ENCODE results near the gene PLCD4.
A peak's percentile ranks its signal among the peaks of the same experiment; 100 is the strongest.

Gene PLCD4

DNA sequence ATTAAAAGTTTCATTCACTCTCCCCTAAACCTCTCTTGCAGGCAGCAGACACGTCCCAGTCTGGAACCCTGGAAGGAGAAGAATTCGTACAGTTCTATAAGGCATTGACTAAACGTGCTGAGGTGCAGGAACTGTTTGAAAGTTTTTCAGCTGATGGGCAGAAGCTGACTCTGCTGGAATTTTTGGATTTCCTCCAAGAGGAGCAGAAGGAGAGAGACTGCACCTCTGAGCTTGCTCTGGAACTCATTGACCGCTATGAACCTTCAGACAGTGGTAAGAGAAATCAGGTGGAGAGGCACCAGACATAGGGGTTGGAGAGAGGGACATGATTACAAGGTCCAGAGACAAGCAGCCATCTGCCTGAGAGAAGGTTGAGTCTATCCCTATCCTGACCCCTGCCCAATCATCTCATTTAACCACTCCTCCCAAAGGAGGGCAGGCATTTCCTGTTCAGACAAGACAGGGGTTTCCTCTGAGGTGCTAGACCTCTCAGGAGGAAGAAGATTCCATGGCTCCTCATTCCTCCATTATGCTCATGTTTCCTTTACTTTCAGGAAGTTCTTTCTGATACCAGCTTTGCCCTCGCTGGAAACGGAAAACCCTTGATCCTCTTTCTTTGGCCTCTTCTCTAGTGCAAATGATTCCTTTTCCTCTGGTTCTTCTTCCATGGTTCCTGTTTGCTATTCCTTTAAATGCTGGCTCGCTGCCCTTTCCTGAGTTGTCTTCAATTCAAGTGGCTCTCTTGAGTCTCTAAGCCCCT lies 15.1 kb downstream of the PLCD4 start:
- no peak for DNase-seq

DNA sequence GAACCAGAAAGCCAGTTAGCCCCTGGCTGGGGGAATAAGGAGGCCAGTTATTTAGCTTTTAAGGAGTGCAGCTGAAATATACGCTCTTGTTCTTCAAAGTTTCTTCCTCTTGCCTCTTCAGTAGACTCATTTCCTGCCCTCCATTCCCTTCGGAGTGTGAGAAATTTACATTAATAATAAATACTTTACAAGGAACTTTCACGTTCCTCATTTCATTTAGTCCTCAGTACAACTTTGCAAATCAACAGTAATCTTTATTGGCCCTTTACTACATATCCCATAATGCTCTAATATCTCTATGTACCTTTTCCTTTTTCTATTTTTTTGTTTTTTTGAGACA lies 15.6 kb downstream of the PLCD4 start:
- no peak for DNase-seq

DNA sequence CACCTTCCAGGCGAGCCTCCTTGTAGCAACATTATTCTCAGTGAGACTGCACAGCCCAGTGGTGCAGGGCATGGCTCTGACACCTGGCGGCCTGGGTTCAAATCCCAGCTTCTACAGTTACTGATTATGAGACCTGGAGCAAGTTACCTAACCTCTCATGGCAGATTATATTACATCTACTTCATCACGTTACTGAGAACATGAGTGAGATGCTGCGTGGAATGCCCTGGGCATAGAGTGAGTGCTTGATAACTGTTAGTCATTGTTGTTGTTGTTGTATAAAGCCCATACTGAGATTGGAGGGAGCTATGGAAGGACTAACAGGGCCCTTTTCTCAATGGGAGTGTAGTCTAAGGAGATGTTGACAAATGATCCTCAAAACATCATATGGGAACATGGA lies 18.7 kb downstream of the PLCD4 start:
- DNase-seq, result no peak

DNA sequence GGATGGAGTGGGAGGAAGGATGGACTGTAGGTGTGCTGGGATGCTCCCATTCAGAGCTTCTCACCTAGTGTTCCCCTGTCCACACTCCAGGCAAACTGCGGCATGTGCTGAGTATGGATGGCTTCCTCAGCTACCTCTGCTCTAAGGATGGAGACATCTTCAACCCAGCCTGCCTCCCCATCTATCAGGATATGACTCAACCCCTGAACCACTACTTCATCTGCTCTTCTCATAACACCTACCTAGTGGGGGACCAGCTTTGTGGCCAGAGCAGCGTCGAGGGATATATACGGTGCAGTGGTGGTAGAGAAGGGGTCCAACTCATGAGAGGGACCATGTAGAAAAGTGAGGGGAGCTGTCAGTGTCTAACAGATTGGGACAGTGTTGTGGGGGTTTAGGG lies 20.2 kb downstream of the PLCD4 start:
- no peak for DNase-seq

DNA sequence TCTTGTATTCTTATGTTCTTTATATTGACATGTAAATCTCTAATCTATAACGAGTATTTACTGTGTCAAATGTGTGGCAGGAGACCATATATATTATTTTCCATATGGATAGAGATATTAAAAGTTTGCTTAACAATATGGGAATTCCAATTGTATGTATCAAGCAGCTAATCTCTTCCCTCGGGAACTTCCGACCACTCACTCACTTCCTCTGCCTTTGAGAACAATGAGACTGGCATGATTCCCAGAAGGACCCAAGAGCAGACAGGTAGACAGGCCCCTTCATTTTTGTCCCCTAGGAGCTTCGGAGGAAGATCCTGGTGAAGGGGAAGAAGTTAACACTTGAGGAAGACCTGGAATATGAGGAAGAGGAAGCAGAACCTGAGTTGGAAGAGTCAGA lies 24.1 kb downstream of the PLCD4 start:
- DNase-seq, result no peak

DNA sequence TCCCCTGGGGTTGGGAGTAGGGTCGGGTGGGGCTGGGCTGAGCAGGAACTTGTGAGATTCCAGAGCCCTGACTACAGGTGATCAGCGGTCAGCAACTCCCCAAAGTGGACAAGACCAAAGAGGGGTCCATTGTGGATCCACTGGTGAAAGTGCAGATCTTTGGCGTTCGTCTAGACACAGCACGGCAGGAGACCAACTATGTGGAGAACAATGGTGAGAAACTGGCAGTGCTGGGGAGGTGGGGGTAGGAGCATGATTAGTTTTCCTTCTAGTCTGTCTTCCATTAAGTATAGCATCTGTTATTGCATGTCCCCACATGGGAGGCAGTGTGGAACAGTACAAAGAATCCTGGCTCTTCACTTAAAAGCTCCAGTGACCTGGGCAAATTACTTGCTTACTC lies 28.0 kb downstream of the PLCD4 start:
- DNase-seq, result no peak

DNA sequence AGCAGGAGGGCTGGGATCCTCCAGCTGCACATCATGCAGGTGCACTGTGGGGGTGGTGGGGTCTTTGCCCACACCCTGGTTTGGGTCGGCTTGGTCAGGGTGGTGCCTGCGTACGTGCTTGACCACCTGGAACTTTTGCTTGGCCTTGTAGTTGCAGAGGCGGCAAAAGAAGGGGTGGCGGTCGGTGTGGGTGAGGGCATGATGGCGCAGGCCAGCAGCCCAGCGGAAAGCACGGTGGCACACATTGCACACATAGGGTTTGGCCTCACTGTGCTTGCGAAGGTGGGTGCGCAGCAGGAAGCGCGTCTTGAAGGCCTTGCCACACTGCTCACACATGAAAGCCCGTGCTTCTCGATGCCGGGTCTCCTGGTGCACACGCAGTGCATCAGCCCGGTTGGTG lies 30.7 kb downstream of the PLCD4 start:
- no peak for DNase-seq

DNA sequence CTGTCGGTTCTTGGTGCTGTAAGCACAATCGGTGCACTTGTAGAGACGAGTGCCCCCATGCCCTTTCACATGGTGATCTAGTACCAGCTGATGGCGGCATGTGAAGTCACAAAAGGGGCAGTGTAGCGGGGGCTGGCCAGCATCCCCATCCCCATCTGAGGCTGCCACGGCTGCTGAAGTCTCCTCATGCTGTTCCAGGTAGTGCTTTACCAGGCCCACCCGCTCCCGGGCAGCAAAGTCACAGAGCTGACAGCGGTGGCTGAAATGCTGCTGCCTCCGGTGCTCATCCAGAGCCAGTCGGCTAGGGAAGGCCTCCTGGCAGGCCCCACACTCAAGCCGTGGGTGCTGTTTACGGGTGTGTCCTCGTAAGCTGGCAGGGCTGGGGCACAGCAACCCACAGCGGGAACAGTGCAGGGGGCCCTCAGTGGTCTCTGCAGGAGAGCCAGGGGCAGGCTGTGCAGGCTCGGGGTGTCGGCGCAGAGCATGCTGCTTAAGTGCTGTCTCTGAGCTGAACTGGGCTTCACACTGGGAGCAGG lies 34.5 kb downstream of the PLCD4 start:
- DNase-seq, result no peak

DNA sequence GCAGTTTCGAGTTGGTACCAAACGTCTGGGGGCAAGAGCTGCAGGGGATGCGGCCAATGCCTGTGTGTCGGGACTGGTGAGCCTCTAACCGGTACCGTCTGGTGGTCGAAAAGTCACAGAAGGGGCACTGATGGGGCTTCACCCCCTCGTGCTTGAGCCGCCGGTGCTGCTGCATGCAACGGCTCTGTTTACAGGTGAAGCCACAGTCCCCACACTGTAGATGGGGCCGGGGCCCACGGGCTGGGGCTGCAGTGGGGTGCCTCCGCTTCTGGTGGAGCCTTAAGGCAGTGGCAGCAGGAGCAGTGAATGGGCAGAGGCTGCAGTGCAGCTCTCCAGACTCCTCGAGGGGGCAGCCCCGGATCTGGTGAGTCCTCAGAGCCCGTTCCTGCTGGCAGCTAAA lies 35.1 kb downstream of the PLCD4 start:
- no peak for DNase-seq

DNA sequence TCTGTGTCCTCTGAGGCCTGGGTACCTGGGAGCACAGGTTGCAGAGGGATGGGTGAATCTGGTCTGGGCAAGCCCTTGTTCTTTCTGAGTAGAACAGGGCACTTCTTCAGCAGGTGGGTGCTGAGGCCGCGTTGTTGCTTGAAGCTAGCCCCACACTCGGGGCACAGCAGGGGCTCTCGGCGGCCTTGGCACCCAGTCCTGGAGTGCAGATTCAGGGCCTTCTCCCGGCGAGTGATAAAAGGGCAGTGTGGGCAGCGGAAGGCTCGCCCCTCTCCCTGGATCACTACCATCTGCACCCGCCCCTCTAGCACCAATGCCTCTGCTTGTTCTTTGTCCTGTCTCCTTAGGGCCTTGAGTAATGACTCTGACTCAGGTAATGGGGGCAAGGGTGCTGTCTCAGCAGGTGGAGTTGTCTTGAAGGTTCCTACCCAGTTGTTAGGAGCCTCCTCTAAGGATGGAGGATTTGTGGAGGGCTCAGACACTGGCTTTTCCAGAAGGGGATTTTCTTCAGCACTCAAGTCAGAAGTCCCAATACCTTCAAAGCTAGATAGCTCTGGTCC lies 36.1 kb downstream of the PLCD4 start:
- DNase-seq, result no peak

DNA sequence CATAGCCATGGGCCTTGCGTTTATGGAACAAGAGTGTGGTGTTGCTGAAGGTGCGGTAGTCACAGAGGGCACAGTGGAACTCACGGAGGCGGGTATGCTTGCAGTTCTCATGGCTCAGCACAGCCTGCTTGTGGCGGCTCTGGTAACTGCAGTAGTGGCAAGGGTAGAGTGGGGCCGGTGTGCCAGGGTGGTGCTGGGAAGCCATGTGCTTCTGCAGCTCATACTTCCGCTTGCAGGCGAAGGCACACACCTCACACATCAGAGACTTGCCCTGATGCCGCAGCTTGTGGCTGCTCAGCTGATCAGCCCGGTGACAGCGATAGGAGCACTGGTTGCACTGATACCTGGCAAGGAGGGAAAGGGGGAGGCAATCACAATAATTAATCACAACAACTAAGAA lies 37.0 kb downstream of the PLCD4 start:
- no peak for DNase-seq

DNA sequence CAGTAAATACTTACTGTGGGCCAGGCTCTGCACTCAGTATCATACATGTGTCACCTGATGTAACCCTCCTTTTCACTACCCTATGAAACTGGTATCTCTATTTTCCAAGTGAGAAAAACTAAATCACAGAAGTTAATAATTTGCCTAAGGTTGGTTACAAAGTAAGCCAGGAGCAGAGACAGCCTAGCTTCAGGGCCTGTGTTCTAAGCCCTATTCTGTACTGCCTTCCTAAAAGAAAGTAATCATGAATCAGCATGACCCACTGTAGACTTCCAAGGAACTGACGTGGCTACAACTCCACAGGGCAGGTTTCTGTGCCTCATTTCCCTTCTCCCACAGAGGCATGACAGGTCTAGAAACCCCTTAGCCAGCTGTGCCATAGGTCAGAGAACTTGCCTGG lies 37.4 kb downstream of the PLCD4 start:
- DNase-seq, result no peak

DNA sequence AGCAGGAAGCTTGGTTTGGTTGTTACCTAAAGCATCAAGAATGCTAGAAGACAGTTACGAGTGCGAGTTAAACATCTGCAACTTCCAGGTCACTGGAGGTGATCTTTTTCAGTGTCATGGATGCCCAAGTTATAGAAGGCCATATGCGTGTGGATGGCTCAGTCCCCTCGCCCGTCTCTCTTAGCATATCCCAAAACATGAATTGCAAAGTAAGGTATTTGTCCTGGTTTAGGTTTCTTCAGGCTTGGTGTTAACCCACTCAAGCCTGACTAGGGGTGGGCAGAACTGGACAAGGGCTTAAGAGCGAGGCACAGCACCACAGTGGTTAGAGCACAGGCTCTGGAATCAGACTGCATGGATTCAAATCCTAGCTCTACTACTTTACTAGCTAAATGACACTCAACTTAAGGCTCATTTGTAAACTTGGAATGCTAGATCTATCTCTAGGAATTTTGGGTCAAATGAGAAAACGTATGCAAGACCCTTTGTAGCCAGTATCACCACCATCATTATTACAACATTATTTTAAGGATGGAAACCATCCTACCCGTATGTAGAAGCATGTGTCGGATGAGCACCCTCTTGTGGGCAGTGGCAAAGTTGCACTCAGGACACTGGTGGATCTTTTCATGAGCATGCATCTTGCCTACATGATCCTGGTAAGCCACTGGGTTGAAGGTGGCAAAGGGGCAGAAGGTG lies 40.5 kb downstream of the PLCD4 start:
- DNase-seq, result no peak

DNA sequence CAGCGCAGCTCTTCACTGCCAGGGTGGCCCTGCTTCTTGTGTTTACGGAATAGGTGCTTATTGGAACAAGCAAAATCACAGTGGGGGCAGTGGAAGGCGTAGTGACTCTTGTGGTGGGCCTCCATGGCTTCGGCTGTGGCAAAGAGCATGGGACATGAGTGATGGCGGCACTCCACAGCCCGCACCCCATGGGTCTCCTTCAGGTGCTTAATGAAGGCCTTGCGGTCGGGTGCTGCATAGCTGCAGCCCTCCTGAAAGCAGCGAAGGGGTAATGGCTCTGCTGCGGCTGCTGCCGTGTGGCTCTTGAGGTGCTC lies 41.0 kb downstream of the PLCD4 start:
- no peak for DNase-seq

DNA sequence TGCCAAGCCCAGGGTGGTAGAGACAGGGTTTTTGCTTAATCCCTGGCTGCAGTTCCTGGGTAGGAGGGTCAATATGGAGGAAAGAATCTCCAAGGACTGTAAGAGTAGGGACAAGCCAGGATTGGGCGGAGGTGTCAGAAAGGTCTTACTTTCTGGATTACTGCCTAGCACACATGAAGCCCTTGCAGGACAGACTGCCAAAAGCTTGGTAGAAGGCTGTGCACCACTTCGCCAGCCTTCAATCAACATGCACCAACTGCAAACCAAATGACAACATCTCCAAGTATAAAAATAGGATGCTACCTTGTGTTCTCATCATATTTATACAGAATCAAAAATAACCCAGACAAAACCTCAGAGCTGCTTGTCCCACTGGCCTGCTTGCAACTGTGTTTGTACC lies 48.1 kb downstream of the PLCD4 start:
- no peak for DNase-seq

DNA sequence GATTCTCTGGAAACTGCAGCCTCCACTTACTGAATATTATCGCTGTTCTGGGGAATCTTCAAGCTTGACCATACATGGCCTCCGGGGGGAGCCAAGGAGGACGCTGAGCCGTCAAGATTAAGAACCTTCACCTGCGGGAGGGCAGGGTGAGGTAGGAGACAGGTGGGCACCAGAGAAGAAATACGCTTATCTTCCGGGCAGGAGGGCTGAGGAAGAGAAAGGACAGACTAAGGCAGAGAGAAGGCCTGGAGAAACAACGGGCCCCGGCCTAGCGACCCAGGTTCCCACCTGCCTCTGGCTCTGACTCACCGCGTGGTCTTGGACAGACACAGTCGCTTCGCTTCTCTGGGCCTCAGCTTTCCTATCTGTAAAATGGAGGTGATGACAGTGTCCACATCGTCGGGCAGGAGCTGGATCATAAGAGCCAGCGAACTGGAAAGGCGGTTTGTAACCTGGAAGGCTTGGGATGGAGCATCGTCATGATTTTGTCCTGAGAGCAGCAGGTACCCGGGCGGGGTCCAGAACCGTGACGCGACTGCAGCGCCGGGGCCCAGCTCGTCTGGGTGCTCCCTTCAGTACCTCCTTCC lies 51.1 kb downstream of the PLCD4 start:
- no peak for DNase-seq

DNA sequence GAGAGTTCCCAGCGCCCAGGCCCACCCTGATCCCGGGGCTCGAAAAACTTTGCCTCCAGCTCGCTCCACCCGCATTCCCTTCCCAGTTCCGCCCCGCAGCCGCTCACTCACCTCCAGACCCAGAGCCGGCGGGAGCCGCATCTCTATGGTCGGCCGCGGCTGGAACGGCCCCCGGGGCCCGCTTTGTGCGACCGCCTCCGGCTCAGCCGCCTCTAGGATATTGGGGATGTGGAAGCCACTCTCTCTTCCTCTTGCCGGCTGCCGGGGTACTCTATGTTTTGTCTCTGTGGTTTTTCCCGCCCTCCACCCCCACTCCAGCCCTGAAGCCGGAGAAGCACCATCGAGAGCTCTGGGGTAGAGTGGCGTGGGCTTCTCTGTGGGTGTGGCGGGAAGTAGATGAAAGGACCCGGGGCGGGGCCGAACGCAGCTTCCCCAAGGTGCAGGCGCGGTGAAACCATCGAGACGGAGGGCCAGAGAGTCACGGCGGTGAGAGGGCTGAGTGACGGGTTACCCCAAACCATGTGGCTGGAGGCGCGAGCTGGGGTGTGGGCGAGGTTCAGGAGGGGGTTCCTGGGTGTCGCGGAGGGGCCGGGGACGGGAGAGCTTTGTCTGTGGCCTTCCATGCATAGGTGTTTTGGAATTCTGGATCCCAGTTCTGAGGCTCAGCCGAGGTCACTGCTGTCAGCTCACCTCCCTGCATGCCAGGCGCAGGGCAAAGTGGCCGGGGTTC lies 51.7 kb downstream of the PLCD4 start, which contains the start of the genes BCS1L and ZNF142:
TSS of gene BCS1L (plus strand) at position 426 of the 730 bp plus-strand sequence. CDS start 1,305 bp downstream, outside the sequence.
TSS of gene ZNF142 (minus strand) at position 366 of the 730 bp plus-strand sequence. CDS start 3,194 bp downstream, outside the sequence.
- DNase-seq, result peak; percentile 85

DNA sequence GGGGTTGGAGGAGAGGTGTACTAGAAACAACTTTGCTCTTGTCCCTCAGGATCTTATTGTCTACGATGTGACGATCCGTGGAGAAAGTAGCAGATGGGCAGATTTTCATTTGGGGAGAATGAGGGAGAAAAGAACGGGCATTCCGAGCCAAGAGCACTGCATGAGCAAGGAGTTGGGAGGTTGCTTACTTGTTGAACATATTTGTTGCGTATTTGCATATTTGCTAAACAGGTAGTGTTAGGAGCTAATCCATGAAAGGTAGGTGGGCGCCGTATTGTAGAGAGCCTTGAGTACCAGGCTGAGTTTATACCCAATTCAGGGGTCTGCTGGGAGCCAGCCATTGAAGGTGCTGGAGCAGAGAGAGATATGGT lies 52.3 kb downstream of the PLCD4 start:
- DNase-seq, result no peak

DNA sequence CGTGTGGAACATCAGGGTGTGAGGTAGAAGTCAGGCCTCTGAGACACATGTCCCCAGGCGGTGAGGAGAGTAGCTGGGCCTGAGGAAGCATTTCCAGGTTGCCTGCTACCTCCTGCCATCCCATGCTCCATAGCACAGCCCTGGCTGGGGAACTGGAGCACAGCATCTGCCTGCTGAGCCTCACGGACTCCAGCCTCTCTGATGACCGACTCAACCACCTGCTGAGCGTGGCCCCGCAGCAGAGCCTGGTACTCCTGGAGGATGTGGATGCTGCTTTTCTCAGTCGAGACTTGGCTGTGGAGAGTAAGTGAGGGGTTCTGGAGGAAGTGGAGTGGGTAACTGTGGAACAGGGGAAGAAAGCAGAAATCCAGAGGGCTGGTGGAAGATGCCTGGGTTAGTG lies 54.7 kb downstream of the PLCD4 start:
- no peak for DNase-seq

DNA sequence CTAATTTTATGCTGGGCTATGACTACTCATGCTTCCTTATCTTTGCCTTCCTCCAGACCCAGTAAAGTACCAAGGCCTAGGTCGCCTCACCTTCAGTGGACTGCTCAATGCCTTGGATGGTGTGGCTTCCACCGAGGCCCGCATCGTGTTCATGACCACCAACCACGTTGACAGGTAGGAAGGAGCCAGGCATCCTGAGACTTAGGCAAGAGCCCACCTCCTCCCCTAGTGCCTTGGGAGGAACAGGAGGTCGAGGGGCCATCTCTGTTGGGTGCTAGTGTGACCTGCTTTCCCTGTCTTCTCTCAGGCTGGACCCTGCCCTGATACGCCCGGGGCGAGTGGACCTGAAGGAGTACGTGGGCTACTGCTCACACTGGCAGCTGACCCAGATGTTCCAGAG lies 55.1 kb downstream of the PLCD4 start:
- no peak for DNase-seq

DNA sequence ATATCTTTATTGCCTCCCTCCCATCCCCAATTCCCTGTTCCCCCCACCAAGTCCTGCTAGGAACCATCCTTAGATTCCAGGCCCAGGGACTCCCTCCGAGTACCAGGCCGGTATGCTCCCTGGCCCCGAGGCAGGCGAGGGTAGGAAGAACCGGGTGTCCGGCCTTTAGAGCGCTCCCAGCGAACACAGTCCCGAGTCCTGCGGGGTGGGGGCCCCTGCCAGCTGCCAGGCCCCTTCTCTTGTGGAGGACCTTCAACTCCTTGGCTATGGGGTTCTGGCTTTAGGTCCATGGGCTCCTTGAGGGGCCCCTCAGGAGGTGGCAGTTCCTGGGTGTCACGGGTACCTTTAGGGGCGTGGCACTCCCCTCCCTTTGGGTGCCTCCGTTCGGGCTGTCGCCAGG lies 56.2 kb downstream of the PLCD4 start:
- DNase-seq, result no peak

DNA sequence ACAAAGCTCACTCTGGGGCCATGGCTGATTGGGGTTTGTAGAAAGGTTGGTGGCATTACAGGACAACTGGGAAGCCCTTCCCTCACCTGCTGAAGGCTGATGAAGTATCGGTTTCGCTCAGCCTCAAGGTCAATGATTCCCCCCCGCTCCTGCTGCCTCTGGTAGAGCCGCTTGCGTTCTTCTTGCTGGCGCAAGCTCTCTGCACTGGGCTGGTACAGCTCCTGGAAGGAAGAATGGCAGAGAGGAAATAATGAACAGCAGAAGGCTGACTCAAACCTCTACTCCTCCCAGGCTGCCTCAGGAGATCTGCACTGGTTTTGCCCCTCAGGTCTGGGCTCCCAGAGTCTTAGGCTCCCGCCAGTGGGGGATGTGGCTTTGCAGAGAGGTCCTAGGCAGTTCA lies 57.0 kb downstream of the PLCD4 start:
- no peak for DNase-seq

DNA sequence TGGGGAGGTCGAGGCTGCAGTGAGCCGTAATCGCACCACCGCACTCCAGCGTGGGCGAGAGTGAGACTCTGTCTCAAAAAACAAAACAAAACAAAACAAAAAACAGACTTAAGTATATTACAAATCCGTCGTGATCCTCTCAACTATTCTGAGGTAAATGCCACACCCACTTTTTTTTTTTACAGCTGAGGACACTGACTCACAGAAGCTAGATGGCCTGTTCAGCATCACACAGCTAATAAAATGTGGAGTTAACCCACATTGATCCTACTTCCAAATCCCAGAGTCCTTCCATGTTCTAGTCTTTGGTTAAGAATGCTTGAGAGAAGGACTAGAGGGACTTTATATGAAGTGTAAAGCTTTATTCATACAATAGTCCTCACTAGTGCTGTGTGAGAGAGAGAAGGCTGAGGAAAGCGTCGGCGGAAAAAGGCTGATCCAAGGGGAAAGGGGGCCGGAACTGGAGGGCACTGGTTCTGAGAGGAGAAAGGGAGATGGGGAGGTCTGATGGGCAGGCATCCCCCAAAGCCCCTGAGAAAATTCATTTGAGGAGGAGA lies 63.5 kb downstream of the PLCD4 start:
- no peak for DNase-seq
